GM12878 (cell line): Measurements from ENCODE around the gene FKBP14. TPM values are rescaled to one million over a fixed set of nuclear protein-coding genes. Genes with fewer than 3 reads are reported as not detected.

Experiments used
- ATAC-seq: fragments of 200-7000 bp; cut with Tn5 transposase; 3 replicates; pipeline ENCODE4 v1.9.1; 2020; ENCODE audit warnings: mild to moderate bottlenecking, moderate library complexity
- BruUV-seq: library from RNA; stranded (reverse); fragments of 400-500 nt; replicated peaks from 2 replicates; lab custom pipeline; 2021; lab: Mats Ljungman, UMichigan
- CTCF ChIA-PET: fragments of 300-600 bp; sonication (Branson Sonifier 250); formaldehyde crosslinking; extraction: SDS; loops from one replicate; lab custom pipeline; 2021; ENCODE audit warnings: inconsistent platforms; lab: Yijun Ruan, JAX
- POLR2A ChIA-PET: fragments of 350-600 bp; formaldehyde crosslinking; extraction: SDS; loops from one replicate; lab custom pipeline; 2021; ENCODE audit warnings: inconsistent platforms; lab: Charles Lee
- RAD21 ChIA-PET: fragments of 300-600 bp; sonication (Branson Sonifier 250); formaldehyde crosslinking; loops from one replicate; lab custom pipeline; 2023; ENCODE audit warnings: antibody characterized with exemption; ENCODE audit not compliant: unreplicated experiment; lab: Charles Lee
- SMC1A ChIA-PET: fragments of 300-600 bp; sonication (Branson Sonifier 250); formaldehyde crosslinking; loops from one replicate; lab custom pipeline; 2023; ENCODE audit not compliant: unreplicated experiment, uncharacterized antibody; lab: Charles Lee
- DNase-seq: peaks from one replicate; pipeline ENCODE4 v3.0.0-alpha.2; 2011; ENCODE audit warnings: low read depth, low spot score
- FAIRE-seq: peaks from 3 replicates; lab custom pipeline; 2011; peaks lifted over from hg19 to GRCh38; lab: Jason Lieb, UNC
- H2AFZ ChIP-seq: 2 replicates; pipeline ENCODE4 v1.6.0; 2011; ENCODE audit warnings: low read depth, low read length, control low read depth; ENCODE audit not compliant: control insufficient read depth
- H3K27ac ChIP-seq: 2 replicates; pipeline ENCODE4 v1.5.1; 2011; ENCODE audit warnings: control low read depth; ENCODE audit not compliant: control insufficient read depth, insufficient read depth
- H3K27me3 ChIP-seq, 2 experiments: replicated peaks in 1 of 2; 2 replicates each; pipeline versions ENCODE4 v1.6.0 to v1.6.1; 2011; ENCODE audit warnings: low read length in 1 of 2; ENCODE audit not compliant: control insufficient read depth in 2 of 2, insufficient read depth in 2 of 2
- H3K36me3 ChIP-seq, 2 experiments: 2 replicates each; pipeline ENCODE4 v1.5.1; 2011; ENCODE audit warnings: low read length in 1 of 2; ENCODE audit not compliant: control insufficient read depth in 2 of 2, insufficient read depth in 2 of 2
- H3K4me1 ChIP-seq: 2 replicates; pipeline ENCODE4 v1.6.1; 2011; ENCODE audit warnings: mild to moderate bottlenecking, low read length, moderate library complexity, mixed read lengths; ENCODE audit not compliant: control insufficient read depth, insufficient read depth
- H3K4me2 ChIP-seq: 2 replicates; pipeline ENCODE4 v1.6.0; 2011; ENCODE audit warnings: control low read depth; ENCODE audit not compliant: control insufficient read depth, insufficient read depth
- H3K4me3 ChIP-seq: fragments of 200-600 bp; sonication (generic); 2 replicates; pipeline ENCODE4 v1.5.1; 2016
- H3K79me2 ChIP-seq: 2 replicates; pipeline ENCODE4 v1.6.0; 2011; ENCODE audit warnings: low read length; ENCODE audit not compliant: control insufficient read depth, insufficient read depth
- H3K9ac ChIP-seq: 2 replicates; pipeline ENCODE4 v1.8.0; 2011; ENCODE audit warnings: low read length, control low read depth, mixed read lengths; ENCODE audit not compliant: control insufficient read depth, insufficient read depth
- H3K9me3 ChIP-seq: replicated peaks from 3 replicates; pipeline ENCODE4 v1.5.1; 2011; ENCODE audit warnings: mild to moderate bottlenecking, low read length; ENCODE audit not compliant: control insufficient read depth, insufficient read depth
- H4K20me1 ChIP-seq: 2 replicates; pipeline ENCODE4 v1.6.0; 2011; ENCODE audit not compliant: control insufficient read depth, insufficient read depth
- ATF7 ChIP-seq: fragments of 450-650 bp; IDR thresholded peaks from 2 replicates; pipeline ENCODE4 v1.6.1; 2016; ENCODE audit warnings: low read depth, mild to moderate bottlenecking
- CREM ChIP-seq: IDR thresholded peaks from 2 replicates; pipeline ENCODE4 v1.6.1; 2014; ENCODE audit warnings: antibody characterized with exemption, low read depth
- EZH2 ChIP-seq: IDR thresholded peaks from 2 replicates; pipeline ENCODE4 v1.6.1; 2012; ENCODE audit warnings: low read depth, mild to moderate bottlenecking, control low read depth, inconsistent platforms, low read length, borderline replicate concordance; ENCODE audit not compliant: control insufficient read depth
- MTA2 ChIP-seq: fragments of 450-650 bp; IDR thresholded peaks from 2 replicates; pipeline ENCODE4 v1.6.1; 2016; ENCODE audit warnings: low read depth, mild to moderate bottlenecking, moderate library complexity
- NRF1 ChIP-seq: conservative IDR thresholded peaks from 2 replicates; pipeline ENCODE4 v1.6.1; 2011; ENCODE audit warnings: mild to moderate bottlenecking, low read depth, low read length, improper control_type of control experiment
- SIN3A ChIP-seq: IDR thresholded peaks from 2 replicates; pipeline ENCODE4 v1.6.1; 2012; ENCODE audit warnings: low read depth, low read length, improper control_type of control experiment
- USF1 ChIP-seq: IDR thresholded peaks from 2 replicates; pipeline ENCODE4 v1.6.1; 2011; ENCODE audit warnings: borderline replicate concordance, low read depth, mild to moderate bottlenecking, moderate library complexity, mixed read lengths, low read length; ENCODE audit not compliant: insufficient read depth; ENCODE audit errors: extremely low read length
- ZBED1 ChIP-seq: IDR thresholded peaks from 2 replicates; pipeline ENCODE4 v1.6.1; 2016; ENCODE audit warnings: borderline replicate concordance
- WGBS: methylation state at CpG from one replicate; pipeline ENCODE4 v1.1.6; 2016; ENCODE audit warnings: low lambda C conversion rate; ENCODE audit not compliant: insufficient replicate concordance, insufficient coverage; ENCODE audit errors: missing lambda C conversion rate; 5-methylcytosine and 5-hydroxymethylcytosine counted together
- in situ Hi-C: fragments of 300-500 bp; cut with MboI; formaldehyde crosslinking; loops from 9 replicates; pipeline ENCODE4 v1.14.3; 2018; ENCODE audit warnings: mixed read lengths
- intact Hi-C: fragments of 100-400 bp; cut with micrococcal nuclease; formaldehyde crosslinking; loops from one replicate; pipeline ENCODE4 v1.14.2; 2022; ENCODE audit not compliant: unreplicated experiment
- polyA plus RNA-seq, 11 experiments: library from polyadenylated mRNA; depleted of rRNA in 4 of 11; unstranded in 6 of 11; stranded (reverse) in 5 of 11; fragments of >200 nt; fragmentation: Nextera tagmentation in 4 of 11; fragmentation: Illumina TruSeq in 1 of 11; extraction: Ambion mirVana in 4 of 11; extraction: Trizol in 1 of 11; gene quantifications; 1 replicate in 1 of 11; 2 replicates in 10 of 11; pipeline versions ENCODE4 v1.2.1 to v1.2.3, GENCODE V29; 2011 to 2016; ENCODE audit warnings: inconsistent platforms in 2 of 11, missing spikeins in 2 of 11, low read depth in 1 of 11
- total RNA-seq, 4 experiments: library from RNA; depleted of rRNA in 3 of 4; stranded (reverse); fragments of >200 nt in 3 of 4; fragmentation: Illumina TruSeq in 1 of 4; extraction: Trizol in 1 of 4; gene quantifications; 2 replicates each; pipeline versions ENCODE4 v1.2.1 to v1.2.3, GENCODE V29; 2013 to 2021

Gene FKBP14
- total and polyA plus RNA-seq, 10 of the 15 experiments (the other 5 are each of a cell fraction or from before 2014, with no cell fraction given) = 2.7 to 8.9 (median 5.6) TPM

DNA sequence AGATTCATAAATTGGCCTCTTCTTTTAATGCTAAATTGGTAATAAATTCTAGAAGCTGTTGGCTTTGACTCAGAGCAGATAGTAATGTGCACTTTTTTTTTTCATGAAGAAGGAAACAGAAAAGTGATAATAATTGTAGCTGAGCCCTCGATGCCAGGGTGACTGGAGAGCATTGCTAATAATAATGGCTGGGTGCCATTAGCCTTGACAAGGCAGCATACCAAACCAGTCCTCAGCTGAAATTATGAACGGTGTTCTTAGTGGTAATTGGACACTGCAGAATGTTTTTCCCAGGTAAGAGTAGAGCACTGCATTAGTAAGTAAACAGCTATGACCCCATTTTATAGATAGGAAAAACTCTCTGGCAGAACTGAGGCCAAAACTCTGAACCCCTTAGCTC is 20.6 kb upstream of the FKBP14 start:
- no peak overlapping the region for H3K27ac ChIP-seq
- H3K27me3 ChIP-seq = no peaks in the 10 kb centered on the region
- H3K9me3 ChIP-seq = no peaks in the 10 kb centered on the region; the same call in 2 of the 3 replicates
- POLR2A ChIA-PET = no interaction called here
- TF ChIP-seq ATF7 (no peak), ZBED1 (no peak), USF1 (no peak), CREM (no peak), NRF1 (no peak)
- RAD21 ChIA-PET = interaction anchor here (0.6 kb wide), 1 partner anchor 542 kb away, joined by 3 read pairs; no protein-coding TSS in a partner anchor
- intact Hi-C loops = no loop called here
- no TSS peak for BruUV-seq
- CTCF ChIA-PET = interaction anchor here (0.8 to 2.6 kb wide), 2 partner anchors 15 to 17 kb away, joined by 3 to 10 read pairs; no protein-coding TSS in a partner anchor
- H3K36me3 ChIP-seq = peaks cover 0 to 11% of the 10 kb centered on the region in 2 experiments; a peak in 3 of 4 replicates
- no peaks in the 10 kb centered on the region; the same call in 1 of the 2 replicates for H3K79me2 ChIP-seq
- ATAC-seq (no peak), DNase-seq (no peak), FAIRE-seq (no peak)
- no peak overlapping the region for H2AFZ ChIP-seq
- 95% methylated on average over 2 of the region's 2 CpGs for WGBS
- SMC1A ChIA-PET = interaction anchor here (0.7 to 1.1 kb wide), 5 partner anchors 15 to 79 kb away, joined by 3 read pairs; no protein-coding TSS in a partner anchor
- H3K4me1 ChIP-seq = no peaks in the 10 kb centered on the region
- H3K4me3 ChIP-seq = no peak overlapping the region
- H4K20me1 ChIP-seq = no peaks in the 10 kb centered on the region
- in situ Hi-C loops = no loop called here
- H3K4me2 ChIP-seq = no peak overlapping the region
- no peak overlapping the region for H3K9ac ChIP-seq

DNA sequence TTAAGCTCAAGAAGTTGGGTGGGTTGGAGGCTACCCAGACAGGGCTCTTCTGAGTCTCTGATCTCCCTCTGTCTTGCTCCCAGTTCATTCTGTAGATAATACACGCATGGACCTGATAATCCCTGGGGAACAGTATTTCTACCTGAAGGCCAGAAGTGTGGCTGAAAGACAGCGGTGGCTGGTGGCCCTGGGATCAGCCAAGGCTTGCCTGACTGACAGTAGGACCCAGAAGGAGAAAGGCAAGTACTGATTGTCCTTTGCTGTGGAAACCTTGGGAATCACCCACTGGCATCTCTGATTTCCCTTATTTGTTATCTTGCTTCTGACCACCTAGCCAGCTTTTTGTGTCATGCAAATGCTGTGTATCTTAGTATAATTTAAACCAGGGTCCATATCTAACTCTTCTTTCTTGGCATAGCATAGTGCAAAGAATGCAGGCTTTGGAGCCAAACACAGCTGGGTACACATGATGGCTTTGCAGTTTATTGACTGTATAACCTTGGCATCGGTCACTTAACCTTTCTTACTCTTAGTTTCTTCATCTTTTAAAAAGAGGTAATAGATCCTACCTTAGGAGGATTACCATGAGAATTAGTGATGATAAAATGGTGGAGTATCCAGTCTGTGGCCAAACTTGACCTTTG is 19.7 kb upstream of the FKBP14 start:
- ATAC-seq (no peak), FAIRE-seq (no peak)
- no peak for TF ChIP-seq EZH2
- no peak for TF ChIP-seq MTA2
- TF ChIP-seq SIN3A = no peak
- TF ChIP-seq, all 136 proteins: peak for 0
- in situ Hi-C loops = no loop called here
- Histone ChIP-seq H3K9me3 (no peaks in the 10 kb centered on the region; the same call in 2 of the 3 replicates), H4K20me1 (no peaks in the 10 kb centered on the region), H2AFZ (no peak overlapping the region), H3K36me3 (peaks cover 0 to 11% of the 10 kb centered on the region in 2 experiments; a peak in 3 of 4 replicates), H3K4me3 (no peak overlapping the region), H3K4me2 (no peak overlapping the region), H3K4me1 (no peaks in the 10 kb centered on the region), H3K27me3 (no peaks in the 10 kb centered on the region), H3K27ac (no peak overlapping the region), H3K9ac (no peak overlapping the region), H3K79me2 (no peaks in the 10 kb centered on the region; the same call in none of the 2 replicates)
- WGBS = 98% methylated on average over 3 of the region's 3 CpGs
- no peak for DNase-seq
- ChIA-PET SMC1A (interaction anchor here (0.7 to 1.0 kb wide), 2 partner anchors 69 to 78 kb away, joined by 3 read pairs; no protein-coding TSS in a partner anchor), POLR2A (no interaction called here), CTCF (interaction anchor here (0.8 to 2.6 kb wide), 2 partner anchors 16 kb away, joined by 3 to 10 read pairs; no protein-coding TSS in a partner anchor), RAD21 (no interaction called here)
- no TSS peak for BruUV-seq
- intact Hi-C loops = no loop called here
